Cardiac fibroblast (primary cell): ENCODE measurements around the gene OPRL1.

Experiments used
- DNase-seq, 2 donors: peaks; one replicate each; pipeline versions ENCODE4 v3.0.0 to v3.0.0-alpha.2; 2010; ENCODE audit warnings: low read depth in 2 of 2
- H3K4me3 ChIP-seq, 2 donors: replicated peaks in 1 of 2; 1 replicate in 1 of 2; 2 replicates in 1 of 2; pipeline ENCODE4 v1.5.1; 2011; ENCODE audit warnings: low read depth in 2 of 2, low read length in 2 of 2, mild to moderate bottlenecking in 2 of 2, moderate library complexity in 1 of 2
- TF ChIP-seq, protein P1 (sequence below): IDR thresholded peaks from one replicate; pipeline ENCODE4 v1.5.1; 2011; ENCODE audit warnings: low read depth, mild to moderate bottlenecking, low read length, inconsistent platforms

OPRL1 gene

DNA sequence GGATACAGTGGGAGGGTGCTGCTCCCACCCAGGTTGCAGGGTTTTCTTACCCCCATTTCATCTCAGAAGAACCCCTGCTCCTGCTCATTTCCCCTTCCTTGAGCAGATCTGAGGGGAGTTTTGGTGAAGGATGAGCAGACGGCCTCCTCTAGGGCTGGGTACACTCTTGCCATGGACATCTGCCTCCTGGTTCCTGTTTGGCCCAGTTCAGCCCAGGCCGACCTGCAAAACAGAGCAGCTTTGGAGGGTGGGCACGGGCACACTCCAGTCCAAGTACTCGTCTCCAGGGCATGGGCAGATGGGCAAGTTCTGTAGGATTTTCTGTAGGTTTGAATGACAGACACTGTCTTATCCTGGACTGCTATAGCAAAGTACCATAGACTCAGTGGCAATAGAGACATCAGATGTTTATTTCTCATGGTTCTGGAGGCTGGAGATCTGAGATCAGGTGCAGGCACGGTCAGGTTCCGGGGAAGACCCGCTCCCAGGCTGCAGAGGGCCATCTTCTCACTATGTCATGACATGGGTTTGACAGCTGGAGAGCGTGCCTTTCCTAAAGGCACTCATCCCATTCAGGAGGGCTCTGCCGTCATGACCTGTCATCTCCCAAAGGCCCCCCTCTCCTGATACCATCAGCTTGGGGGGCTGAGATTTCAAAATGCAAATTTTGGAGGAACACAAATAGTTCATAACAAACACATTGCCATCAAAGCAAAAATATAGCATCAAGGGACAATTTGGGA lies 21.2 kb downstream of the OPRL1 start:
- DNase-seq = no peak
- TF ChIP-seq, protein P1, sequence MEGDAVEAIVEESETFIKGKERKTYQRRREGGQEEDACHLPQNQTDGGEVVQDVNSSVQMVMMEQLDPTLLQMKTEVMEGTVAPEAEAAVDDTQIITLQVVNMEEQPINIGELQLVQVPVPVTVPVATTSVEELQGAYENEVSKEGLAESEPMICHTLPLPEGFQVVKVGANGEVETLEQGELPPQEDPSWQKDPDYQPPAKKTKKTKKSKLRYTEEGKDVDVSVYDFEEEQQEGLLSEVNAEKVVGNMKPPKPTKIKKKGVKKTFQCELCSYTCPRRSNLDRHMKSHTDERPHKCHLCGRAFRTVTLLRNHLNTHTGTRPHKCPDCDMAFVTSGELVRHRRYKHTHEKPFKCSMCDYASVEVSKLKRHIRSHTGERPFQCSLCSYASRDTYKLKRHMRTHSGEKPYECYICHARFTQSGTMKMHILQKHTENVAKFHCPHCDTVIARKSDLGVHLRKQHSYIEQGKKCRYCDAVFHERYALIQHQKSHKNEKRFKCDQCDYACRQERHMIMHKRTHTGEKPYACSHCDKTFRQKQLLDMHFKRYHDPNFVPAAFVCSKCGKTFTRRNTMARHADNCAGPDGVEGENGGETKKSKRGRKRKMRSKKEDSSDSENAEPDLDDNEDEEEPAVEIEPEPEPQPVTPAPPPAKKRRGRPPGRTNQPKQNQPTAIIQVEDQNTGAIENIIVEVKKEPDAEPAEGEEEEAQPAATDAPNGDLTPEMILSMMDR = no peak

DNA sequence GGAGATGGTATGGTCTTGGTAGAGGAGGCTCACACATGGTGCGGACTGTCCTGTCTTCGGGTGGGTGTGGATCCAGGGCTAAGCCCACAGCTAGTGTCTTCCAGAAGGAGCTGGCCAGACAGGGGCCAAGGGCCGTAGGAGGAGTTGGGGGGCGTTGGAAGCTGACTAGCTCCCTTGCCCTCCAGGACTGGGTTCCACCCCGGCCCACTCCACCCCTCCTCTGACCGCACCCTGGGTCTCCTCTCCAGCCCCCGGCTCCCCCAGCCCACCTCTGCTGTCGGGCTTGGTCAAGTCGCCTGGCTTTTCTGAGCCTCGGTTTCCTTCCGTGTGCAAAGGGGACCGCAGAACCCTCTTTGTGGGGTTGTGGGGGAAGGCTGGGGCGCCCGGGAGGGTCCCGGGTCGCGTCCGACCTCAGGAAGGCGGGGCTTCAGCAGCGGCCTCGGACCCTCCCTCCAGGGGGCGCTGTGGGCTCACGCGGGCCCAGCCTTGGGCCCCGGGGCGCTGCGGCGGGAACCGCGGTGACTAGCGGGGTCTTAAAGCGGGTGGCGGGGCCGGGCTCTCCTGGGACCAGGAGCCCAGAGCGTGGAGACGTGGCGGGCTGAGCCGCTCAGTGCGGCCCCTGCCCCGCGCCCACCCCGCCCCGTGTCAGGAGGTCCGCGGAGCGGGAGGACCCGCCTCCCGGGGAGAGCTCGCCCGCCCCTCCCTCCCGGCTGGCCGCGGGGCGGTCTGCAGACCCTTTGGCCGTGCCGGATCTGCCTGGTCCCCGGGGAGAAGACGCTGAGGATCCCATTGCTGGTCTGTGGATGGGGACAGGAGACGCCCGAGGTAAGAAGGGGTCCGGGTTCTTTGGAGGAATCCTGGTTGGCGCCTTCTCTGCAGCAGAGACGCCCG lies 22.1 kb downstream of the OPRL1 start:
- TF ChIP-seq, protein P1 = peak; percentile 39
- no peak for DNase-seq
- H3K4me3 ChIP-seq = no peak overlapping the region

More for the DNA sequence above, 21.2 kb downstream of the OPRL1 start:
- no peak overlapping the region for H3K4me3 ChIP-seq

GRCh38 chr20:64102647-64103354 lies 22.9 kb downstream of the OPRL1 start:
- TF ChIP-seq, protein P1 = no peak
- no peak overlapping the region for H3K4me3 ChIP-seq

DNA sequence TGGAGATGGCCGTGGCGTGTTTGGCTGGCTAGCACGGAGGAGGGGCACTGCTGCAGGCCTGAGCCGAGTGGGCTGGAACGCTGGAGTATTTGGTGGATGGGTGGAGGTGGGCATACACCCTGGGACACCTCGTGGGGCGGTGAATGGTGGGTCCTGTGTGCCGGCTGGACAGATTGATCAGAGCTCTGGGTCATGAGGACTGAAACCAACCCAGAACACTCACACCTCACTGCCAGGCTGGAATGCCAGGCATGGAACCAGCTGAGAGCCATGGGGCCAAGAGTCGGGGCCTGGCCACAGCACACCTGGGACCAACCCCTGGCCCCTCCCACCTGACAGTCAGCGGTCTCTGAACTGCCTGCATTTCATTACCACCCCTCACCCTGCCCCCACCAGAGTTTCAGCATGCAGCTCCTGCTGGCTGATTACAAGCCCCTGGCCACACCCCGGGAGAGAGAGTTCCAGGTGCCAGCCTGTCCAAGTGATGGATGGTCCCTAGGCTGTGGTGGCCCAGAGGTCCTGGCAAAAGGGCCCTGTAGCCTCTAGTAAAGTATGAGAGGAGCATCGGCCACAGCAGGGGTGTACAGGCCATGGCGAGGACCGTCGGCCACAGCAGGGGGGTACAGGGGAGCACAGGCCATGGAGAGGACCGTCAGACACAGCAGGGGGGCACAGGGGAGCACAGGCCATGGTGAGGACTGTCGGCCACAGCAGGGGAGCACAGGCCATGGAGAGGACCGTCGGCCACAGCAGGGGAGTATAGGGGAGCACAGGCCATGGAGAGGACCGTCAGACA lies 24.2 kb downstream of the OPRL1 start:
- no peak for DNase-seq
- H3K4me3 ChIP-seq = no peak overlapping the region
- TF ChIP-seq, protein P1 = no peak

More at GRCh38 chr20:64102647-64103354, 22.9 kb downstream of the OPRL1 start:
- no peak for DNase-seq

- no peak for DNase-seq
- no peak overlapping the region for H3K4me3 ChIP-seq
These were observed 25.0 kb downstream of the OPRL1 start for GRCh38 chr20:64104667-64105451.

More at GRCh38 chr20:64104667-64105451, 25.0 kb downstream of the OPRL1 start:
- TF ChIP-seq, protein P1 = no peak
